GM19043 (cell line): Measurements from ENCODE around the gene ACRBP.
"Not testable (repeated sequence)": the region's sequence is repeated elsewhere in the genome, so short reads cannot be mapped to it uniquely, and the experiment has no call there.

Experiments used
- ATAC-seq: cut with Tn5 transposase; IDR thresholded peaks from one replicate; pipeline ENCODE4 v1.9.1; 2021; ENCODE audit warnings: low read depth; ENCODE audit not compliant: unreplicated experiment

ACRBP gene

DNA sequence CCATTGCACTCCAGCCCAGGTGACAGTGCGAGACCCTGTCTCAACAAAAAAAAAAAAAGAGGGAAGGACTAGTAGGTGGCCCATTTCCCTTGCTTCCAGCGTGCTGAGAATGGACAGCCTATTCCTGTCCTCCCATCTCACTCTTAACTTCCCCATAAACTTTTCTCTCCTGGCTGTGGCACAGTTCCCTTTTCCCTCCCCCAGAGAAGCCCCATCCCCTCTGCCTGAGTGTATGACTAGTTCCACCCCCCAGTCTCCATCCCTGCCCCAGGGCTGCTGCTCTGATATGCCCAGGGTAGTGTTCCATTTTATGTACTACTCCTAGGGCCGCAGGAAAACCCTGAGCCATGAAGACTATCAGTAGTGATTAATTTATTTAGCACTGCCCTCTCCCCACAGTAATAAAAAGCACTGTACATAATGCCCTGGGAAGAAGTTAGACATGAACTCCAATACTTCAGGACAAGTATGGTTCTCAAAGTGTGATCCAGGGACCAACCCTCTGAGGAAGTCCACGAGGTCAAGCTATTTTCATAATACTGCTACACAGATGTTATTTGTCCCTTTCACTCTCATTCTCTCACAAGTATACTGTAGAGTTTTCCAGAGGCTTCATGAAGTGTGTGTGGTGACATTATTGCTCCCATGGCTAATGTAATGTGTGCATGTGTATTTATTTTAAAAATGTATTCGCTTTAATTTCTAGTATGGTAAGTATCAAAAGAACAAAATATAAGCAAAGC, 28.6 kb downstream of the ACRBP start:
- ATAC-seq = no peak

DNA sequence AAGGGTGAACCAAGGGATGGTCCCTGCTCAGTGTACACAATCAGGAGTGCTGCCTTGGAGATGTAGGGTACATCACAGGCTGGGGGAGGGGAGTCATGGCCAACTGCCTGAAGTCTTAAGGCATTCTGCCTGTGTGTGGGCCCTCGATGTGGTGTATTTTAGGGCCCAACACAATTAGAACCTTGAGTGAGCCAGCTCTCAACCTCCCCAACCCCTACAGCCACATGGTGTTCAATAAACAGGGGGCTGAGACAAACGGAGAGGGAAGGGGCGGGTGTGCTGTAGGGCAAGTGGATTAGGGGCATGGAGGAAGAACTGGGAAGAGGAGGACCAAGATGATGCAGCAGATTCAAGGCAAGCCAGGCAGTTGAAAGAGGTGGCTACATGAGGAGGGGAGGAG, 31.4 kb downstream of the ACRBP start:
- no peak for ATAC-seq

DNA sequence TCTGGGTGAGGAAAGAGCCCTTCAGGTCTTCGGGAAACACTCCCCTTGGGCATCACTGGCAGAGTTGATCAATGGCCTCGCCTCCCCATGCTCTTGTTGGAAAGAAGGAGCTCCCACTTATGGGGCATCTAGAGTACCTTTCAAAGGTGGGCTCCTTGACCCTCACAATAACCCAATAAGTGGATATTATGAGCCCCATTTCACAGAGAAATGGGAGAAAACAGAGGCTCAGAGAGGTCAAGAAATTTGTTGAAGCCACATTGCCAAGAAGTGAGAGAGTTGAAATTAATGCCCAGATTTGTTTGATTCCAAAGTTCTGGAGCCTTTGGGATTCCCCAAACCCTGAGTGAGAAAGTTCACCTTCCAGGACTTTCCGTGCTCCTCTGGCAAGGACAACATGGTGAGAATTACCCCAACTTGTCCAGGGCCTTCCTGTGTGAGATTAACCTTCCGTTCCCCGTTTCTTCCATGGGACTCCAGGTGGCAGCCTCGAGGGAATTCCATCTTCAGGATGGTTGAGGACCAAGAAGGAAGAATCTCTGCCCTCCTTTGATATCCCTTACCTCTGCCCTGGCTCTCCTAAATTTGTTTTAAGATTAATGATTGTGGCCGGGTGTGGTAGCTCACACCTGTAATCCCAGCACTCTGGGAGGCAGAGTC, 32.6 kb downstream of the ACRBP start:
- ATAC-seq = no peak

DNA sequence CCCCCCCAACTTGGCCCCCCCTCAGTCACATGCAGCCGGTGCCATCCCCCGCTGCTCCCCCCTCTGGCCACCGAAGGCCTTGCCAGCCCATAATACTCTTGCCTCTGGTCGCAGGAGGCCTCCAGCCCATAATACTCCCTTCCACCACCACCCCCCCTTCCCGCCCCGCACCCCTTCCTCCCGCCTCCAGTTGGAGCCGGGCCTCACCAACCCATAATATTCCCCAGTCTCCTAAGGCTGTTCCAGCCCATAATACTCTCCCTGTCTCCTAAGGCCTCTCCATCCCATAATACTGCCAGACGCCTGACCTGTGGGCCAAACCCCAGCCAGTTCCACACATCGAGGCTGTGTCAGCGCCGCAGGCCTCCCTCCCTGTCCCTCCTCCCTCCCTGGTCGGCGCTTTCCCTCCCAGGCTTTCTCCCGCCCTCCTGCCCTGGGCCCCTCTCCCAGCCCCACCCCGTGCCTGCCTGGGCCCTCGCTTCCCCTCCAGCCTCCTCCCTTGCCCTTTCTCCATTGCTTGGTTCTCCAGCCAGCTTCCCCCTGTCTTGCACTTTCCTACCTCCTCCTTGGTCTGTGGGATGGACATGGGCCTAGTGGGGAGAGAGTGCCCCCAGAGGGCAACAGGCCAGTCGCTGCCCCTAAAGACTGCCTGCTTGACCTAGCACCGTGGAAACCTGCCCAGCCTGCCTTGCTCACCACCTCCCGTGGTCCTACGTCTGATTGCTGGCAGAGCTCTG, 33.3 kb downstream of the ACRBP start:
- ATAC-seq = no peak

DNA sequence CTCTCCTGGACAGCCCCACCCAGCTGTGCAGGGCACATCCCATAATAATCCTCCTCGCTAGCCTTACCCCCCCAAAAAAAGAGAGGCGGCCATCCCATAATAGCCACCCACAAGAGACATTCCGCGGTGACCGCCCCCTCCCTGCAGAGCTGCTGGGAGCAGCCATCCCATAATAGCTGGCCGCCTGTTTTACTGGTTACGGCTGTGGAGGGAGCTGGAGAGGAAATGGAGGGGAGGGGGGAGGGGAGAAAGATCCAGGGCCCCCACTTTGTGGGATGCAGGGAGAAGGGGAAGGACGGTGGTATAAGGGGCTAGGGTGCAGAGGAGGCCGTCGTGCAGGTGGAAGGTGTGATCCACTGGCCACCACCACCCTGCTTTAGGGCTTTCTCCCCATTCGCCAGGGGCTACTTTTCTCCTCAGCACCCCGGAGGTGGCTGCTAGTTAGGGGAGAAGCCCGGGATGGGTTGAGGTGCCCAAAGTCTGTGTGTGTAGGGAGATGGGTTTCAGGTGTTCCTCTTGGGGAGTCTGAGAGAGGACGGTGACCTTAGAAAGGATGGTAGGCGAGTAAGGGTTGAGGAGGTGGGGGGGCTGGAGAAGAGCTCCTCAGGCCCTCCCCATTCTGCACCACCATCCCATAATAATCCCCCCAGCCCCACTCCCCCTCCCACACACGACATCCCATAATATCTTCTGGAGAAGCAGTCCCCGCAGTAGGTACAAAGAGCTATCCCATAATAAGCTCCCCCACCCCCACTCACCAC, 34.0 kb downstream of the ACRBP start:
- no peak for ATAC-seq

DNA sequence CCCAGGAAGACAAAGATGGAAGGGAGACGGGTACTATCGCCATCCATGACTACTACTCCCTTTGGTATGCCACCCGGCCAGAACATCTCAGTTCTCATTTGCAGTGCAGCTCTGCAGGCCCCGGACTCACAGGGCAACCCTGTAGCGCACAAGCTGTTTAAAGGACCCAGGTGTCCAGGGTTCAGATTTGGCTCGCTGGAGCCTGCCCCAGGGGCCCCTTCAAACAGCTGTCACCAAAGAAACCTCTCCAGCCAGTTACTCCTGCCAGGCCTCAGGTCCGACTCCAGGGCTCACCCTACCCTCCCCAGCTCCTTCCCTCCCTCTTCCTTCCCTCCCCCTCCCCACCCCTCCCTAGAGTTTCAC, 34.6 kb downstream of the ACRBP start:
- no peak for ATAC-seq

DNA sequence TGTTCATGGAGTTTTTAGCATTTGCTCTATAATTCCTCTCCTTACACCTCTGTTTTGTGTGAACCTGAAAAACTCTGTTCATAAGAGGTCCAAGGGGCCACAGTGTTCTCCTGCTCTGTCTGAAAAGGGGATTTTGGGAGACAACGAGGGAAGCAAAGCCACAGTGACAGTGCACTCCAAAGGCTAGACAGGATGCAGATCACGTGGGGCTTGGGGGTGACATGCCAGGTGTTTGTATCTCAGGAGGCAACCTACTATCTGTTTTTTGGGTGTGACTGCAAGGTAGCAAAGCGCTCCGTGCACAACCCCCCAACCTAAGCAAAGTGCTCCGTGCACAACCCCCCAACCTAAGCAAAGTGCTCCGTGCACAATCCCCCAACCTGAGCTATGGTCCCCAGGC, 35.0 kb downstream of the ACRBP start:
- no peak for ATAC-seq

DNA sequence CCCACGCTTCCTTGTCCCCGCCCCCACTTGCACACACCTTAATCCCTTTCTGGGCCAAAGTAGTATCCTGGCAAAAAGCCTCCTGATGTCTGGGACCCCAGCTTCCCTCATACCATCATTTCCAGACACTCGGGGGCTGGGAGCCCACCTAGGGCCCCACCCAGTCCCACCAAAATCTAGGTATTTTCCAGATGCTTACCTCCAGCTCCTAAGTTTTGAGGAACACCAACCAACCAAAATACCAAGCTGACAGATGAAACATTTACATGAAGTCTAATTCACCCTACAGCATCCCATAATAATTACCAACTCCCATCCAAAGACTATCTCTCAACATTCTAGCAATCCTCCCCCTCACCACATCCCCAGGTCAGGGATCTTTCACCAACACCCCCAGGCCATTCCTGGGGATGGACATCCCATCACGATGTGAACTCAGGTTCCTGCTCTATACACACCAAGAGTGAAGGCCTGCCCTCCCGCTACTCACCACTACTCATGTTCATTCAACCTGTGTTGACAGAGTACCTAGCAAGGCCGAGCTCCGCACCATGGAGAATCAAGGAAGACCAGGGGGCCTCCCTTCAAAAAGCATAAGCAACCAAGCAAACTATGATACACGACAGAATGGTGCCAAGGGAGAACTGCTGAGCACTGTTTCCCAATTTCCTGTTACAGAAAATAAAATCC, 38.5 kb downstream of the ACRBP start:
- no peak for ATAC-seq

DNA sequence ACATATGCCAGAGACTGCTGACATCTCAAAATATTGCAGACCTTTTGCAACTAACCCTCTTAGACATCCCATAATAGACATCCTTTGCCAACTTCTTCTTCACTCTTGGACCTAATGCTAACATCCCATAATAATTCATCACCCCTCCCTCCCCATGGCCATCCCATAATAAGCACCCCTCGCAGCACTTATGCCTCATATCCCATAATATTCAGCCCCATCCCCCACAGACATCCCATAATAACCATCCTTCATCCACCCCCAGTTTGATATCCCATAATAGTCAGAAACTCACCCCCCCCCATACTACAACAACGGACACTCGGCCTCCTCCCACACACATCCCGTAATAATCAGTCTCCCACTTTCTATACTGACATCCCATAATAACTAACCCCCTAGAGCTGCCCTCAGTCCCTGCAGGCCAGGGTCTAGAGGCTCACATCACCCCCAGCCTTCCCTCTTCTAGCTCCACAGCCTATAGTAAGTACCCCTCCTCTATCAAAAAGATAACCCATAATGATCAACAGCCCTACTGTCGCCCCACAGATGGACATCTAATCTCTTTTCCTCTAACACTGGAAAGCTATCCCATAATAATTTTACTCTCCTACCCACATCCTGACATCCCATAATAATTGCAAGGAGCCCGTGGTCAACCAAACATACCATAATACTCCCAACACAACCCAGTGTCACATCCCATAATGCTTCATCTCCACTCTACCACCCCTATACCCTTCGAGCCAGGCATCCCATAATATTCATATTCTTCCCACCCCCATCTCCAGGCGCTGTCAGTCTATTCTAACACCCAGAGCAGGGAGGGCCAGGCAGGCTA, 39.3 kb downstream of the ACRBP start:
- ATAC-seq = no peak

DNA sequence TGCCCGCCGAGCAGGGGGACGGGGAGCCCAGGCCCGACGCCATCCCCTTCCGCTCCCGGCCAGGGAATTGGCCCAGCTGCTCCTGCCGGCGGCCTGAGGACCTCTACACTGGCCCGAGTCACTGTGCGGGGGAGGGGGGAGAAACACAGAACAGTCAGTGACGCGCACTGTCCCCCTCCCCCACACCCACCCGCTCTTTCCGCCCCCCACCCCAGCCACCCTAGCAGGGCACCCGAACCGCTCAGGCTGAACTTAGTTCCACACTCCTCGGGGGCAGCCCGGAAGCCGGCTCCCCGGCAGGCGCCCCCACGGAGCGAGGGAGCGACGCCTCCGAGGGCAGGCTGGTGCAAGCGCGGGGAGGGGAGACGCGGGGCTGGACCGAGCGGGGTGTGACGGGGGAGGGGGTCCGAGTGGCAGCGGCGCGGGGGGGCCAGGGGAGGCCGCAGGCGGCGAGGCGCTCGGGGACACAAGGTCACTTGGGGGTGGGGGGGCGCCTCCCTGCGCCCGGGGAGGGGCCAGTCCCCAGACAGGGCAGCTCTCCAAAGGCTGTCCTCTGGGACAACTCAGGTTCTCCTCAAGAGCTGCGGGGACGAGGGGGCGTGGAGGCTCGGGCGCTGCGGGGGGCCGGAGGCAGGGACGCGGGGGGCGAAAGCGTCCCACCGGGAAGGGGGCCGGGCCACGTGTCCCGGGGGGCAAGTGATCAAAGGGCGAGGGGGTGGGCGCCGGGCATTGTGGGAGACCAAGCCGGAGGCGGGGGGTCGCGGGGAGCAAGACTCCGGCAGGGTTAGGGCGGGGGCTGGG, 40.7 kb downstream of the ACRBP start:
- no peak for ATAC-seq

DNA sequence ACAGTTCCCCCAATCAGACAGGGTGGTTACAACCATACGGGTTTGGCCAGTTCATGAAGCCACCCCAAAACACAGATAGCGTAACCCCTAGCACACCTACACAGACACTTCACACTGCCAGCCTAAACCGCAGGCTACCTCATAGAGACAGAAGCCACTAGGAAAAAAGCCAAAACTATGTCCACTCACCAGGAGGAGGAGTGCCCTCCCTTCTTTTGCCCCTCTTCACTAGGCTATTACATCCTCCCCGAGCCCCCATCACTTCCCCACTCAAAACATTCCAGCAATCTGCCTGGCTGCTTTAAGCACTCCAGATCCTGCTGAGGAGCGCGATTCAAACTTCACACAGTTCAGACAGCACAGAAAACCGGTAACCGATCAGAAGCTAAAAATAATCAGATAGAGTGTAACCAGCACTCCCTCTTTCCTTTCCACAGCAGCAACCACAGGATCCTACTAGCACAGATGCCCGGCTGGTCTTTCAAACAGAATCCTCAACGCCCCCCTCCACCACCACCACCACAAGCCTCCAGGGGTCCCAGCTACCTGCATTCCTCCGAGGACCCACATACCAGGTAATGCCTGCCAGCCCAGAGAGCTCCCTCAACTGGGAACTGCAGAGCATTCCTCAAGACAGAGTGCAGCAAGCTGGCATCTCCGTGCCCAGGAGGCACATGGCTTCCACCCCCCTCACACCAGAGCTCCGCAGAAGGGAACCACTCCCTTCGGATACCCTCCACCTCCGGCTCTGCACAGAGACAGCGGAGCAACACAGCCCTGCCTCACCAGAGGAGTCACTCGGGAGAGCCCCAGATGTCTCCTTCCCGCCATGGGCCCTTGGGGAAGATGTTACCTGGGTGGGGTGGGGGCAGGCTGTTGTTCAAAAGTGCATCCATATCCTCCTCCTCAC, 41.6 kb downstream of the ACRBP start:
- ATAC-seq = no peak

DNA sequence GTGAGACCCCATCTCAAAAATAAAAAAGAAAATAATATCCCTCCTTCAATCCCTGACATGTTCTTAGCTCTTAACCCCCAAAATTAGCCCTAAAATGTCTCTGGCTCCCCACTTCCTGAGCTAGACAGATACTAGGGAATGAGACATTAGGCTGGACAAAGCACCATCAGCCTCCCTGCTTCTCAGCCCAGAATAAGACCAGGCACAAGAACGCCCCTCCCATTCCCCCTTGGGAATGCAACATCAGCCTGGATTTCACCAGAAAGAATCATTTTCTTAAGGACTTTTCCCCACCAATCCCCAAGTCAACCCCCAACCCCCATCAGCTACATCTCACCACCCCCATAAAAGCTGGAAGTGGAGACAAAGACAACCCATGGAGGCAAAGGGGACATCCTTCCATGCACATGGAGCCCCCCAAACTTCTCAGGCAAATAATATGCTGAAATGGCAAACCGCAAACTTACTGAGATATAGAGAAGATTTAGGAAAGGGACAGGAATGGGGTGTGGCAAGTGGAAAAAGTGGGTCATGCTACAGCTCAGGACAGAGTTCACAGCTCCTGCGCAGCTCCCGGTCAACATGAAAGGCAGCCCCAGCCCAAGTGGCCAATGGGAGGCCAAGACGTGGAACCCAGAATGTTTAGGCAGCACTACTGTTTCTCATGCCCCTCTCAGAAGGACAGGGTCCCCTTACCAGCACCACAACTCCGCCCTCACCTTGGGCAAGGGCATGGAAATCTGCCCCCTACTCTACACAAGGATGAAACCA, 42.8 kb downstream of the ACRBP start:
- no peak for ATAC-seq

DNA sequence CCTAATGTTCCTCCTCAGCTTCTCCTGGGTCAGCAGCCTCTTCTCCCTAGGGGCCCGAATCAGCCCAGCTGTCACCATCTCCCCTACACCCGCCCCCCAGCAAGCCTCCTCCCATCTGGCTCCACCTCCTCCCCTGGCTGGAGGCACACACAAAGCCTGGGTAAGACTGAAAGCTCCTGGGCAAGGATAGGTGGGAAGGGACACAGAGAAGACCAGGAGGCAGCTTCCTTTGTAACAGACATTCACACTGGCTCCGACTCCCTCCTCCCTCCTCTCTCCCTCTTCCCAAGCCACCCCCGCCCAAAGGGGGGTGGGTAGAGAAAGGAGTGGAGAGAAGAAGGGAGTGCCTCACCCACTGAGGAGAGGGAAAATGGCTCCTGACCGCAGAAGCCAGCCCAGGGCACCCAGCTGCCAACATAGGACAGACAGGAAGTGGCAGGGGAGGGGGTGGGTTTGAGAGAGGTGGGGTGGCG, 44.1 kb downstream of the ACRBP start:
- ATAC-seq = no peak

DNA sequence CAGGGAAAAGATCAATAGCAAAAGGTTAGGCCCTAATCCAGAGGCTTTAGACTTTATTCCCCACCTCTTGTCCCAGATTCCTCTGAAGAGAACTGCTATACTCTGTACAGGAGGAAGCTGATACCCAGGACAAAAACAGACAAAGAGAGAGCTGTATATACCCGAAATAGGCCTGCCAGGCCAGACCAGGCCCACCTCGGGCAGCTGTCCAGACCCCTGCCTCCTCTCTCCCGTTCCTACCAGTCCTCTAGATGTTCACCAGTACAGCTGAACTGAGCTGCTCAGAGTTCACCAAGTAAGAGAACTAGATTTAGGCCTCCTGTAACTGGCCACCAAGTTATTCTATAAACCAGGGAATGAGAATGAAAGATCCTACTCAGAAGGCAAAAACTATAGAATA, 44.7 kb downstream of the ACRBP start:
- no peak for ATAC-seq

DNA sequence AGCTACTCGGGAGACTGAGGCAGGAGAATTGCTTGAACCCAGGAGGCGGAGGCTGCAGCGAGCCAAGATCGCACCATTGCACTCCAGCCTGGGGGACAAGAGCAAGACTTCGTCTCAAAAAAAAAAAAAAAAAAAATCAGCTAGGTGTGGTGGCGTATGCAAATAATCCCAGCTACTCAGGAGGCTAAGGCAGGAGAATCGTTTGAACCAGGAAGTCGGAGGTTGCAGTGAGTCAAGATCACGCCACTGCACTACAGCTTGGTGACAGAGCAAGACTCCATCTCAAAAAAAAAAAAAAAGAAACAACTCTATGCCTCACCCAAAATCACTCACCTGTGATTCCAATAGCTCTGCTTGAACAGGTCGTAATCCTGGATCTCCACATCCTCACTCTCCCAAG, 51.6 kb downstream of the ACRBP start:
- not testable (repeated sequence) for ATAC-seq

DNA sequence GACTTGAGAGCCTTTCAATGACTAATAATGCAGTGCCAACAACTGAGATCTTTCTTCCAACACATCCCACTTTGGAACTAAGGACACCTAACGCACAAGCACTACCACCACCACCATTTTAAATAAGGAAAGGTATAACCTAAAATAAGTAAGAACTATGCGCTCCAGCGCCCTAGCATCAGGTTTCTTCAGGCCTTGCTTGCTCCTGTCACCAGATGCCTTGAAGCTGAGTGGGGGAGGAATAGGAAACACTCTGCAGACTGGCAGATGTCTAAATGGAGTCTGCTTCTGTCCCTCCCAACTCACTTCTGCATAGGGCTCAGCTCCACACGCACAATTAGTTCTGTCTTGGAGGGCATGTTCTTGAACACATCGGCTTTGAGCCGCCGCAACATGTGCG, 55.1 kb downstream of the ACRBP start:
- ATAC-seq = no peak
